HEK293 (cell line): ENCODE measurements around the gene RANBP10.
A peak's percentile ranks its signal among the peaks of the same experiment; 100 is the strongest.

ENCODE experiments used
- CTCF ChIA-PET: fragments of 350-600 bp; formaldehyde crosslinking; extraction: SDS; loops from one replicate; lab custom pipeline; 2021; ENCODE audit warnings: antibody characterized with exemption; lab: Yijun Ruan, JAX
- POLR2A ChIA-PET: fragments of 300-600 bp; formaldehyde crosslinking; extraction: SDS; loops from one replicate; lab custom pipeline; 2020; ENCODE audit warnings: antibody characterized with exemption, inconsistent platforms; lab: Yijun Ruan, JAX
- H3K27ac ChIP-seq: fragments of 200-500 bp; sonication (Bioruptor generic); 2 replicates; pipeline ENCODE4 v1.5.1; 2014; ENCODE audit warnings: low read depth, low read length, control low read depth, inconsistent platforms; ENCODE audit errors: extremely low read depth
- H3K36me3 ChIP-seq, 2 experiments: fragments of 200-500 bp in 1 of 2; sonication (Bioruptor generic) in 1 of 2; 1 replicate in 1 of 2; 2 replicates in 1 of 2; pipeline ENCODE4 v1.5.1; 2014 to 2017; ENCODE audit warnings: inconsistent platforms in 2 of 2, low read length in 2 of 2; ENCODE audit not compliant: control insufficient read depth in 2 of 2, insufficient read depth in 1 of 2
- H3K4me1 ChIP-seq: fragments of 200-500 bp; sonication (Bioruptor generic); 2 replicates; pipeline ENCODE4 v1.5.1; 2014; ENCODE audit warnings: mild to moderate bottlenecking, low read length, inconsistent platforms; ENCODE audit not compliant: control insufficient read depth, insufficient read depth
- H3K4me3 ChIP-seq: 2 replicates; pipeline ENCODE4 v1.5.1; 2011; ENCODE audit warnings: low read depth, mild to moderate bottlenecking, control low read depth, low read length, moderate library complexity
- H3K9me3 ChIP-seq: fragments of 200-500 bp; sonication (Bioruptor generic); 2 replicates; pipeline ENCODE4 v1.5.1; 2014; ENCODE audit warnings: low read depth, low read length, inconsistent platforms; ENCODE audit not compliant: control insufficient read depth, insufficient read depth
- KLF16 ChIP-seq: fragments of 450-650 bp; formaldehyde crosslinking; IDR thresholded peaks from 2 replicates; pipeline ENCODE4 v1.5.1; 2017; ENCODE audit warnings: missing biosample characterization, missing genetic modification characterization
- KLF9 ChIP-seq: fragments of 450-650 bp; formaldehyde crosslinking; IDR thresholded peaks from 2 replicates; pipeline ENCODE4 v1.5.1; 2016; ENCODE audit warnings: missing biosample characterization, missing genetic modification characterization, low read depth
- SP7 ChIP-seq: fragments of 450-650 bp; formaldehyde crosslinking; IDR thresholded peaks from 2 replicates; pipeline ENCODE4 v1.5.1; 2016; ENCODE audit warnings: missing biosample characterization, missing genetic modification characterization
- ZFP3 ChIP-seq: fragments of 450-650 bp; formaldehyde crosslinking; IDR thresholded peaks from 2 replicates; pipeline ENCODE4 v1.5.1; 2016; ENCODE audit warnings: low read depth, missing biosample characterization, missing genetic modification characterization
- ZNF169 ChIP-seq: fragments of 450-650 bp; formaldehyde crosslinking; IDR thresholded peaks from 2 replicates; pipeline ENCODE4 v1.5.1; 2016; ENCODE audit warnings: missing biosample characterization, missing genetic modification characterization
- ZNF214 ChIP-seq: fragments of 450-650 bp; formaldehyde crosslinking; IDR thresholded peaks from 2 replicates; pipeline ENCODE4 v1.5.1; 2017; ENCODE audit warnings: missing biosample characterization, mild to moderate bottlenecking, missing genetic modification characterization, borderline replicate concordance
- ZNF302 ChIP-seq: fragments of 450-650 bp; formaldehyde crosslinking; IDR thresholded peaks from 2 replicates; pipeline ENCODE4 v1.5.1; 2016; ENCODE audit warnings: missing biosample characterization, missing genetic modification characterization, low read depth
- ZNF473 ChIP-seq: fragments of 450-650 bp; formaldehyde crosslinking; IDR thresholded peaks from 2 replicates; pipeline ENCODE4 v1.5.1; 2017; ENCODE audit warnings: missing biosample characterization, missing genetic modification characterization
- ZNF501 ChIP-seq: fragments of 450-650 bp; formaldehyde crosslinking; IDR thresholded peaks from 2 replicates; pipeline ENCODE4 v1.5.1; 2016; ENCODE audit warnings: missing biosample characterization, missing genetic modification characterization
- ZNF521 ChIP-seq: fragments of 450-650 bp; formaldehyde crosslinking; IDR thresholded peaks from 2 replicates; pipeline ENCODE4 v1.5.1; 2017; ENCODE audit warnings: missing biosample characterization, mild to moderate bottlenecking, missing genetic modification characterization
- ZNF555 ChIP-seq: fragments of 450-650 bp; formaldehyde crosslinking; conservative IDR thresholded peaks from 2 replicates; pipeline ENCODE4 v1.5.1; 2017; ENCODE audit warnings: missing biosample characterization, mild to moderate bottlenecking, missing genetic modification characterization, inconsistent platforms
- ZNF610 ChIP-seq: fragments of 450-650 bp; formaldehyde crosslinking; IDR thresholded peaks from 2 replicates; pipeline ENCODE4 v1.5.1; 2016; ENCODE audit warnings: missing biosample characterization, missing genetic modification characterization, borderline replicate concordance
- ZNF670 ChIP-seq: fragments of 450-650 bp; formaldehyde crosslinking; IDR thresholded peaks from 2 replicates; pipeline ENCODE4 v1.5.1; 2016; ENCODE audit warnings: missing biosample characterization, missing genetic modification characterization, low read depth
- ZNF701 ChIP-seq: fragments of 450-650 bp; formaldehyde crosslinking; IDR thresholded peaks from 2 replicates; pipeline ENCODE4 v1.5.1; 2016; ENCODE audit warnings: missing biosample characterization, missing genetic modification characterization
- ZNF707 ChIP-seq: fragments of 450-650 bp; formaldehyde crosslinking; IDR thresholded peaks from 2 replicates; pipeline ENCODE4 v1.5.1; 2016; ENCODE audit warnings: missing biosample characterization, missing genetic modification characterization
- ZNF747 ChIP-seq: fragments of 450-650 bp; formaldehyde crosslinking; IDR thresholded peaks from 2 replicates; pipeline ENCODE4 v1.5.1; 2016; ENCODE audit warnings: missing biosample characterization, missing genetic modification characterization
- ZNF768 ChIP-seq: fragments of 450-650 bp; formaldehyde crosslinking; IDR thresholded peaks from 2 replicates; pipeline ENCODE4 v1.5.1; 2018; ENCODE audit warnings: missing biosample characterization, mild to moderate bottlenecking, missing genetic modification characterization
- ZNF843 ChIP-seq: fragments of 450-650 bp; formaldehyde crosslinking; IDR thresholded peaks from 2 replicates; pipeline ENCODE4 v1.5.1; 2016; ENCODE audit warnings: missing biosample characterization, missing genetic modification characterization
- TF ChIP-seq, protein P1 (sequence below): fragments of 450-650 bp; formaldehyde crosslinking; IDR thresholded peaks from 2 replicates; pipeline ENCODE4 v1.5.1; 2016; ENCODE audit warnings: missing biosample characterization, missing genetic modification characterization
- TF ChIP-seq, protein P2 (sequence below): fragments of 450-650 bp; formaldehyde crosslinking; IDR thresholded peaks from 2 replicates; pipeline ENCODE4 v1.5.1; 2017; ENCODE audit warnings: missing biosample characterization, missing genetic modification characterization
- TF ChIP-seq, protein P3 (sequence below): fragments of 450-650 bp; formaldehyde crosslinking; IDR thresholded peaks from 2 replicates; pipeline ENCODE4 v1.5.1; 2016; ENCODE audit warnings: missing biosample characterization, missing genetic modification characterization
- TF ChIP-seq, protein P4 (sequence below): fragments of 450-650 bp; formaldehyde crosslinking; conservative IDR thresholded peaks from 2 replicates; pipeline ENCODE4 v1.5.1; 2016; ENCODE audit warnings: low read depth, missing biosample characterization, missing genetic modification characterization

Gene RANBP10

DNA sequence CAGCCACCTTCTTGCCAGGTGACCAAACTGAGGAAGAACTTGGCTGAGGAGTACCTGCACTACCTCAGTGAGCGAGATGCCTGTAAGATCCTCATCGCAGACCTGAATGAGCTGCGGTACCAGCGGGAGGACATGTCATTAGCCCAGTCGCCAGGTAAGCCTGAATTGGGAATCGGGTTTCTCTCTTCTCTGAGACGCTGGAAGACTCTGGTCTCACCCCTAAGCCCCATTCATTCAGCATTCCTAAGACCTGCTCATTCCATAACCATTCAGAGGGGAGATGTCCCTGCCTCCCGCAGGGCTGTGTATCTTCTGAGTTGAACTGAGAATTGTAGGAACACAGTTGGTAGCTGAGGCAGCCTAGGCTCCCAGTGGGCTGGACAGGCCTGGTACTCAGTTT is 18.8 kb upstream of the RANBP10 start:
- POLR2A ChIA-PET: interaction anchor here (1.0 to 2.4 kb wide), 3 partner anchors 14 to 111 kb away, joined by 3 to 11 read pairs (median 5); no protein-coding TSS in a partner anchor
- TF ChIP-seq, protein P1, sequence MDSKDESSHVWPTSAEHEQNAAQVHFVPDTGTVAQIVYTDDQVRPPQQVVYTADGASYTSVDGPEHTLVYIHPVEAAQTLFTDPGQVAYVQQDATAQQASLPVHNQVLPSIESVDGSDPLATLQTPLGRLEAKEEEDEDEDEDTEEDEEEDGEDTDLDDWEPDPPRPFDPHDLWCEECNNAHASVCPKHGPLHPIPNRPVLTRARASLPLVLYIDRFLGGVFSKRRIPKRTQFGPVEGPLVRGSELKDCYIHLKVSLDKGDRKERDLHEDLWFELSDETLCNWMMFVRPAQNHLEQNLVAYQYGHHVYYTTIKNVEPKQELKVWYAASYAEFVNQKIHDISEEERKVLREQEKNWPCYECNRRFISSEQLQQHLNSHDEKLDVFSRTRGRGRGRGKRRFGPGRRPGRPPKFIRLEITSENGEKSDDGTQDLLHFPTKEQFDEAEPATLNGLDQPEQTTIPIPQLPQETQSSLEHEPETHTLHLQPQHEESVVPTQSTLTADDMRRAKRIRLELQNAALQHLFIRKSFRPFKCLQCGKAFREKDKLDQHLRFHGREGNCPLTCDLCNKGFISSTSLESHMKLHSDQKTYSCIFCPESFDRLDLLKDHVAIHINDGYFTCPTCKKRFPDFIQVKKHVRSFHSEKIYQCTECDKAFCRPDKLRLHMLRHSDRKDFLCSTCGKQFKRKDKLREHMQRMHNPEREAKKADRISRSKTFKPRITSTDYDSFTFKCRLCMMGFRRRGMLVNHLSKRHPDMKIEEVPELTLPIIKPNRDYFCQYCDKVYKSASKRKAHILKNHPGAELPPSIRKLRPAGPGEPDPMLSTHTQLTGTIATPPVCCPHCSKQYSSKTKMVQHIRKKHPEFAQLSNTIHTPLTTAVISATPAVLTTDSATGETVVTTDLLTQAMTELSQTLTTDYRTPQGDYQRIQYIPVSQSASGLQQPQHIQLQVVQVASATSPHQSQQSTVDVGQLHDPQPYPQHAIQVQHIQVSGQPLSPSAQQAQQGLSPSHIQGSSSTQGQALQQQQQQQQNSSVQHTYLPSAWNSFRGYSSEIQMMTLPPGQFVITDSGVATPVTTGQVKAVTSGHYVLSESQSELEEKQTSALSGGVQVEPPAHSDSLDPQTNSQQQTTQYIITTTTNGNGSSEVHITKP: 0 out of 2 replicates have a peak, but pooled peaks have one; percentile 12
- TF ChIP-seq ZNF610 (tag by site-specific recombination) (no peak), ZFP3 (tag by site-specific recombination) (no peak), ZNF501 (tag by site-specific recombination) (no peak), ZNF670 (tag by site-specific recombination) (no peak)
- TF ChIP-seq, protein P2, sequence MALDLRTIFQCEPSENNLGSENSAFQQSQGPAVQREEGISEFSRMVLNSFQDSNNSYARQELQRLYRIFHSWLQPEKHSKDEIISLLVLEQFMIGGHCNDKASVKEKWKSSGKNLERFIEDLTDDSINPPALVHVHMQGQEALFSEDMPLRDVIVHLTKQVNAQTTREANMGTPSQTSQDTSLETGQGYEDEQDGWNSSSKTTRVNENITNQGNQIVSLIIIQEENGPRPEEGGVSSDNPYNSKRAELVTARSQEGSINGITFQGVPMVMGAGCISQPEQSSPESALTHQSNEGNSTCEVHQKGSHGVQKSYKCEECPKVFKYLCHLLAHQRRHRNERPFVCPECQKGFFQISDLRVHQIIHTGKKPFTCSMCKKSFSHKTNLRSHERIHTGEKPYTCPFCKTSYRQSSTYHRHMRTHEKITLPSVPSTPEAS (tag by site-specific recombination): no peak
- Histone ChIP-seq H3K4me1 (no peaks in the 10 kb centered on the region), H3K9me3 (no peaks in the 10 kb centered on the region), H3K27ac (no peak overlapping the region), H3K4me3 (no peak overlapping the region), H3K36me3 (peaks cover 0 to 47% of the 10 kb centered on the region in 2 experiments; a peak in 2 of 3 replicates)
- CTCF ChIA-PET: interaction anchor here (4.0 kb wide), 1 partner anchor 9 kb away, joined by 40 read pairs; no protein-coding TSS in a partner anchor

DNA sequence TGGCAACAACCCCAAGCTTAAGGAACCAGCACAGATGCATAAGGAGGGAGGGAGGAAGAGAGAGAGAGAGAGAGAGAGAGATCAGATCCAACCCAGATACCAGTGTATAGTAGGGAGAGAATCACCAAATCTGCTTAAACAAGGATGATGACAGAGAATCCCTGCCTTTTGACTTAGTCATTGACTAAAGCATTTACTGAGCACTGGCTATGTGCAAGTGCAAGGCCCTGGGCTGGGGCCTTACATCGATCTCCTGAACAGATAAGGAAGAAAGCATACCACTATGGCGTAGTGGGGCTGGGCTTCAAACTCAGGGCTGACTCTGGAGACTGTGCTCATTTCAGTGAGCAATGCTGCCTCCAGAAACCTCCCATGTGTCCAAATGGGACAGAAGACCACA is 16.2 kb upstream of the RANBP10 start:
- Histone ChIP-seq H3K4me3 (no peak overlapping the region), H3K27ac (no peak overlapping the region), H3K4me1 (no peaks in the 10 kb centered on the region), H3K9me3 (no peaks in the 10 kb centered on the region), H3K36me3 (peaks cover 0 to 21% of the 10 kb centered on the region in 2 experiments; a peak in 1 of 3 replicates)
- POLR2A ChIA-PET: no interaction called here
- no peak for TF ChIP-seq KLF9 (tag by site-specific recombination)
- TF ChIP-seq ZNF214 (tag by site-specific recombination): no peak
- TF ChIP-seq ZNF169 (tag by site-specific recombination): no peak
- no peak for TF ChIP-seq SP7 (tag by site-specific recombination)
- TF ChIP-seq, protein P3, sequence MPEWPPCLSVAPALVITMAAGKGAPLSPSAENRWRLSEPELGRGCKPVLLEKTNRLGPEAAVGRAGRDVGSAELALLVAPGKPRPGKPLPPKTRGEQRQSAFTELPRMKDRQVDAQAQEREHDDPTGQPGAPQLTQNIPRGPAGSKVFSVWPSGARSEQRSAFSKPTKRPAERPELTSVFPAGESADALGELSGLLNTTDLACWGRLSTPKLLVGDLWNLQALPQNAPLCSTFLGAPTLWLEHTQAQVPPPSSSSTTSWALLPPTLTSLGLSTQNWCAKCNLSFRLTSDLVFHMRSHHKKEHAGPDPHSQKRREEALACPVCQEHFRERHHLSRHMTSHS (tag by site-specific recombination): no peak
- TF ChIP-seq ZNF747 (tag by site-specific recombination): no peak
- TF ChIP-seq ZNF768 (tag by site-specific recombination): no peak
- CTCF ChIA-PET: no interaction called here

DNA sequence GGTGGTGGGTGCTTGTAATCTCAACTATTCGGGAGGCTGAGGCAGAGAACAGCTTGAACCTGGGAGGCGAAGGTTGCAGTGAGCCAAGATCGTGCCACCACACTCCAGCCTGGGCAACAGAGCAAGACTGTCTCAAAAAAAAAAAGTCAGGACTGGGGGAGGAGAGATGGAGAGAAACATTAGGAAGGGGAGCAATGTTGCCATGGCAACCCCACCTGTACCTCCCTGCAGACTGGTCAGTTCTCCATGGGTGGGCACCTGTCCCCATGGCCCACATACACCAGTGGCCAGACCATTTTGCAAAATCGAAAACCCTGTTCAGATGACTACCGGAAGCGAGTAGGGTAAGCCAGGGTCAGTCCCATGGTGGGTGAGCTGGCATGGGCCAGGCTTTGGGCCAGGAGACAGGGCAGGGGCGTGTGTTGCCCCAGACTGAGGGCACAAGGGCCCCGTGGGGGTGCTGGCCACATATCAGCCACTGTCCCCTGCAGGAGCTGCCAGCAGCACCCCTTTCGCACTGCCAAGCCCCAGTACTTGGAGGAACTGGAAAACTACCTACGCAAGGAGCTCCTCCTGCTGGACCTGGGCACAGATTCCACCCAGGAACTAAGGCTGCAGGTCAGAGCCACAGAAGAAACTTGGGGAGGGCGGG is 14.4 kb upstream of the RANBP10 start:
- CTCF ChIA-PET: interaction anchor here (1.1 kb wide), 2 partner anchors 44 to 507 kb away, joined by 3 read pairs; no protein-coding TSS in a partner anchor
- H3K4me1 ChIP-seq: no peaks in the 10 kb centered on the region
- H3K4me3 ChIP-seq: no peak overlapping the region
- peaks cover 0 to 3% of the 10 kb centered on the region in 2 experiments; a peak in 1 of 3 replicates for H3K36me3 ChIP-seq
- no peaks in the 10 kb centered on the region for H3K9me3 ChIP-seq
- no peak overlapping the region for H3K27ac ChIP-seq
- POLR2A ChIA-PET: interaction anchor here (1.2 kb wide), 1 partner anchor 14 kb away, joined by 4 read pairs; the partner anchor contains the start of genes RANBP10 and TSNAXIP1
- TF ChIP-seq ZNF521 (tag by site-specific recombination) (no peak), ZNF701 (tag by site-specific recombination) (no peak), ZNF843 (tag by site-specific recombination) (no peak), ZNF707 (no peak), ZNF555 (tag by site-specific recombination) (no peak), ZNF302 (no peak), KLF16 (no peak), ZNF473 (tag by site-specific recombination) (no peak)
- TF ChIP-seq, protein P4, sequence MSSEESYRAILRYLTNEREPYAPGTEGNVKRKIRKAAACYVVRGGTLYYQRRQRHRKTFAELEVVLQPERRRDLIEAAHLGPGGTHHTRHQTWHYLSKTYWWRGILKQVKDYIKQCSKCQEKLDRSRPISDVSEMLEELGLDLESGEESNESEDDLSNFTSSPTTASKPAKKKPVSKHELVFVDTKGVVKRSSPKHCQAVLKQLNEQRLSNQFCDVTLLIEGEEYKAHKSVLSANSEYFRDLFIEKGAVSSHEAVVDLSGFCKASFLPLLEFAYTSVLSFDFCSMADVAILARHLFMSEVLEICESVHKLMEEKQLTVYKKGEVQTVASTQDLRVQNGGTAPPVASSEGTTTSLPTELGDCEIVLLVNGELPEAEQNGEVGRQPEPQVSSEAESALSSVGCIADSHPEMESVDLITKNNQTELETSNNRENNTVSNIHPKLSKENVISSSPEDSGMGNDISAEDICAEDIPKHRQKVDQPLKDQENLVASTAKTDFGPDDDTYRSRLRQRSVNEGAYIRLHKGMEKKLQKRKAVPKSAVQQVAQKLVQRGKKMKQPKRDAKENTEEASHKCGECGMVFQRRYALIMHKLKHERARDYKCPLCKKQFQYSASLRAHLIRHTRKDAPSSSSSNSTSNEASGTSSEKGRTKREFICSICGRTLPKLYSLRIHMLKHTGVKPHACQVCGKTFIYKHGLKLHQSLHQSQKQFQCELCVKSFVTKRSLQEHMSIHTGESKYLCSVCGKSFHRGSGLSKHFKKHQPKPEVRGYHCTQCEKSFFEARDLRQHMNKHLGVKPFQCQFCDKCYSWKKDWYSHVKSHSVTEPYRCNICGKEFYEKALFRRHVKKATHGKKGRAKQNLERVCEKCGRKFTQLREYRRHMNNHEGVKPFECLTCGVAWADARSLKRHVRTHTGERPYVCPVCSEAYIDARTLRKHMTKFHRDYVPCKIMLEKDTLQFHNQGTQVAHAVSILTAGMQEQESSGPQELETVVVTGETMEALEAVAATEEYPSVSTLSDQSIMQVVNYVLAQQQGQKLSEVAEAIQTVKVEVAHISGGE (tag by site-specific recombination): no peak
